Measurements from ENCODE around the gene KIAA1755.
A peak's percentile ranks its signal among the peaks of the same experiment; 100 is the strongest.

Gene KIAA1755

GRCh38 chr20:38165089-38165965 is 95.2 kb downstream of the KIAA1755 start, which contains the start of gene TGM2:
Gene TGM2, minus strand, starts transcription at chr20:38165270. Its CDS starts 72 bp downstream, at chr20:38165198.
- peak; percentile 13 for DNase-seq (ENCODE audit: low read depth)

- DNase-seq (ENCODE audit: low read depth): no peak
These were observed 95.9 kb downstream of the KIAA1755 start for GRCh38 chr20:38164624-38165088.

GRCh38 chr20:38164069-38164468 is 96.5 kb downstream of the KIAA1755 start:
- DNase-seq (ENCODE audit: low read depth): no peak

GRCh38 chr20:38162878-38163875 is 97.4 kb downstream of the KIAA1755 start:
- no peak for DNase-seq (ENCODE audit: low read depth)

GRCh38 chr20:38162149-38162548 is 98.4 kb downstream of the KIAA1755 start:
- DNase-seq (ENCODE audit: low read depth): no peak

GRCh38 chr20:38161412-38161774 is 99.1 kb downstream of the KIAA1755 start:
- DNase-seq (ENCODE audit: low read depth): no peak
